Body of pancreas (tissue), 4 donors: ENCODE data around the gene GLRA2.

Experiments used
- POLR2A ChIP-seq, 3 donors: fragments of 450-650 bp; IDR thresholded peaks; one replicate each; pipeline ENCODE4 v1.6.1; 2016; ENCODE audit warnings: antibody characterized with exemption in 3 of 3, mild to moderate bottlenecking in 2 of 3
- TF ChIP-seq, protein P1 (sequence below), 7 experiments: fragments of 450-650 bp in 4 of 7; fragments of 200-600 bp in 3 of 7; sonication (generic) in 3 of 7; IDR thresholded peaks; one replicate each; pipeline ENCODE4 v1.5.1; 2016 to 2019; ENCODE audit warnings: antibody characterized with exemption in 7 of 7

DNA sequence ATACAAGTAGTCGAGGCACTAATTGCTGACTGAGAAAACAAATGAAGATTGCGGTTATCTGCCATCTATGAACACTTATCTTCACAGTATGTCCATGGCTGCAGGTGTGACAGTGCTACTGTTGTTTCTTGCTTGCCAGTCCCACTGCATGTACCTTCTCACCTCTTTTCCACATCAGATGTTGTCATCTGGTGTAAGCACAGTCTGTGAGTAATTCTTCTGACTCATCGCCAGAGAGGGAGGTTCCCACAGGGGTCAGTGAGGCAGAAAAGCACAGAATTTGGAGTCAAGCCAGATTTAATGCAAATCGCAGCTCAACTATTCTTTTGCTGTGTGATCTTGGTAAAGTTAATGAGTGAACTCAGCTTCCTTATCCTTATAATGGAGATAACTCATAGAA is 144.4 kb downstream of the GLRA2 start:
- TF ChIP-seq, protein P1, sequence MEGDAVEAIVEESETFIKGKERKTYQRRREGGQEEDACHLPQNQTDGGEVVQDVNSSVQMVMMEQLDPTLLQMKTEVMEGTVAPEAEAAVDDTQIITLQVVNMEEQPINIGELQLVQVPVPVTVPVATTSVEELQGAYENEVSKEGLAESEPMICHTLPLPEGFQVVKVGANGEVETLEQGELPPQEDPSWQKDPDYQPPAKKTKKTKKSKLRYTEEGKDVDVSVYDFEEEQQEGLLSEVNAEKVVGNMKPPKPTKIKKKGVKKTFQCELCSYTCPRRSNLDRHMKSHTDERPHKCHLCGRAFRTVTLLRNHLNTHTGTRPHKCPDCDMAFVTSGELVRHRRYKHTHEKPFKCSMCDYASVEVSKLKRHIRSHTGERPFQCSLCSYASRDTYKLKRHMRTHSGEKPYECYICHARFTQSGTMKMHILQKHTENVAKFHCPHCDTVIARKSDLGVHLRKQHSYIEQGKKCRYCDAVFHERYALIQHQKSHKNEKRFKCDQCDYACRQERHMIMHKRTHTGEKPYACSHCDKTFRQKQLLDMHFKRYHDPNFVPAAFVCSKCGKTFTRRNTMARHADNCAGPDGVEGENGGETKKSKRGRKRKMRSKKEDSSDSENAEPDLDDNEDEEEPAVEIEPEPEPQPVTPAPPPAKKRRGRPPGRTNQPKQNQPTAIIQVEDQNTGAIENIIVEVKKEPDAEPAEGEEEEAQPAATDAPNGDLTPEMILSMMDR (IDR thresholded peaks at IDR 0.05), result no peak
- TF ChIP-seq POLR2A (IDR thresholded peaks at IDR 0.05), result no peak
